GM12878 (cell line): ENCODE measurements around the gene RPL26. TPM values are rescaled to one million over a fixed set of nuclear protein-coding genes. Genes with fewer than 3 reads are reported as not detected.

Experiments
- ATAC-seq: fragments of 200-7000 bp; cut with Tn5 transposase; 3 replicates; pipeline ENCODE4 v1.9.1; 2020; ENCODE audit warnings: mild to moderate bottlenecking, moderate library complexity
- BruUV-seq: library from RNA; stranded (reverse); fragments of 400-500 nt; replicated peaks from 2 replicates; lab custom pipeline; 2021; lab: Mats Ljungman, UMichigan
- CTCF ChIA-PET: fragments of 300-600 bp; sonication (Branson Sonifier 250); formaldehyde crosslinking; extraction: SDS; loops from one replicate; lab custom pipeline; 2021; ENCODE audit warnings: inconsistent platforms; lab: Yijun Ruan, JAX
- POLR2A ChIA-PET: fragments of 350-600 bp; formaldehyde crosslinking; extraction: SDS; loops from one replicate; lab custom pipeline; 2021; ENCODE audit warnings: inconsistent platforms; lab: Charles Lee
- RAD21 ChIA-PET: fragments of 300-600 bp; sonication (Branson Sonifier 250); formaldehyde crosslinking; loops from one replicate; lab custom pipeline; 2023; ENCODE audit warnings: antibody characterized with exemption; ENCODE audit not compliant: unreplicated experiment; lab: Charles Lee
- SMC1A ChIA-PET: fragments of 300-600 bp; sonication (Branson Sonifier 250); formaldehyde crosslinking; loops from one replicate; lab custom pipeline; 2023; ENCODE audit not compliant: unreplicated experiment, uncharacterized antibody; lab: Charles Lee
- DNase-seq: peaks from one replicate; pipeline ENCODE4 v3.0.0-alpha.2; 2011; ENCODE audit warnings: low read depth, low spot score
- FAIRE-seq: peaks from 3 replicates; lab custom pipeline; 2011; peaks lifted over from hg19 to GRCh38; lab: Jason Lieb, UNC
- H2AFZ ChIP-seq: 2 replicates; pipeline ENCODE4 v1.6.0; 2011; ENCODE audit warnings: low read depth, low read length, control low read depth; ENCODE audit not compliant: control insufficient read depth
- H3K27ac ChIP-seq: 2 replicates; pipeline ENCODE4 v1.5.1; 2011; ENCODE audit warnings: control low read depth; ENCODE audit not compliant: control insufficient read depth, insufficient read depth
- H3K27me3 ChIP-seq, 2 experiments: replicated peaks in 1 of 2; 2 replicates each; pipeline versions ENCODE4 v1.6.0 to v1.6.1; 2011; ENCODE audit warnings: low read length in 1 of 2; ENCODE audit not compliant: control insufficient read depth in 2 of 2, insufficient read depth in 2 of 2
- H3K36me3 ChIP-seq, 2 experiments: 2 replicates each; pipeline ENCODE4 v1.5.1; 2011; ENCODE audit warnings: low read length in 1 of 2; ENCODE audit not compliant: control insufficient read depth in 2 of 2, insufficient read depth in 2 of 2
- H3K4me1 ChIP-seq: 2 replicates; pipeline ENCODE4 v1.6.1; 2011; ENCODE audit warnings: mild to moderate bottlenecking, low read length, moderate library complexity, mixed read lengths; ENCODE audit not compliant: control insufficient read depth, insufficient read depth
- H3K4me2 ChIP-seq: 2 replicates; pipeline ENCODE4 v1.6.0; 2011; ENCODE audit warnings: control low read depth; ENCODE audit not compliant: control insufficient read depth, insufficient read depth
- H3K4me3 ChIP-seq: fragments of 200-600 bp; sonication (generic); 2 replicates; pipeline ENCODE4 v1.5.1; 2016
- H3K79me2 ChIP-seq: 2 replicates; pipeline ENCODE4 v1.6.0; 2011; ENCODE audit warnings: low read length; ENCODE audit not compliant: control insufficient read depth, insufficient read depth
- H3K9ac ChIP-seq: 2 replicates; pipeline ENCODE4 v1.8.0; 2011; ENCODE audit warnings: low read length, control low read depth, mixed read lengths; ENCODE audit not compliant: control insufficient read depth, insufficient read depth
- H3K9me3 ChIP-seq: replicated peaks from 3 replicates; pipeline ENCODE4 v1.5.1; 2011; ENCODE audit warnings: mild to moderate bottlenecking, low read length; ENCODE audit not compliant: control insufficient read depth, insufficient read depth
- H4K20me1 ChIP-seq: 2 replicates; pipeline ENCODE4 v1.6.0; 2011; ENCODE audit not compliant: control insufficient read depth, insufficient read depth
- ATF2 ChIP-seq: IDR thresholded peaks from 2 replicates; pipeline ENCODE4 v1.6.1; 2012; ENCODE audit warnings: low read length, inconsistent platforms
- BCL3 ChIP-seq: IDR thresholded peaks from 2 replicates; pipeline ENCODE4 v1.6.1; 2011; ENCODE audit warnings: borderline replicate concordance, low read depth, mild to moderate bottlenecking, moderate library complexity, low read length; ENCODE audit not compliant: insufficient read depth, poor library complexity, severe bottlenecking
- BHLHE40 ChIP-seq, 2 experiments: fragments of 450-650 bp in 1 of 2; IDR thresholded peaks; 2 replicates each; pipeline ENCODE4 v1.6.1; 2011 to 2017; ENCODE audit warnings: low read depth in 2 of 2, borderline replicate concordance in 1 of 2, improper control_type of control experiment in 1 of 2, low read length in 1 of 2, mild to moderate bottlenecking in 1 of 2
- CBX3 ChIP-seq: fragments of 200-600 bp; sonication (generic); IDR thresholded peaks from 2 replicates; pipeline ENCODE4 v1.6.1; 2016; ENCODE audit warnings: low read depth, borderline replicate concordance
- EED ChIP-seq: sonication (generic); IDR thresholded peaks from 2 replicates; pipeline ENCODE4 v1.6.1; 2016; ENCODE audit warnings: antibody characterized with exemption, low read depth
- HDAC6 ChIP-seq: fragments of 200-600 bp; sonication (generic); IDR thresholded peaks from one replicate; pipeline ENCODE4 v1.8.0; 2017; ENCODE audit warnings: antibody characterized with exemption; ENCODE audit not compliant: unreplicated experiment
- IKZF1 ChIP-seq: fragments of 450-650 bp; conservative IDR thresholded peaks from 2 replicates; pipeline ENCODE4 v1.6.1; 2017; ENCODE audit warnings: antibody characterized with exemption, mild to moderate bottlenecking
- IRF4 ChIP-seq: IDR thresholded peaks from 2 replicates; pipeline ENCODE4 v1.6.1; 2011; ENCODE audit warnings: low read depth, low read length
- KAT2A ChIP-seq: conservative IDR thresholded peaks from 2 replicates; pipeline ENCODE4 v1.6.1; 2011; ENCODE audit warnings: low read depth, low read length; ENCODE audit not compliant: control insufficient read depth
- MXI1 ChIP-seq: fragments of 150-350 bp; IDR thresholded peaks from 2 replicates; pipeline ENCODE4 v1.6.1; 2011; ENCODE audit warnings: low read depth, mild to moderate bottlenecking, inconsistent platforms, low read length, improper control_type of control experiment
- MYC ChIP-seq: IDR thresholded peaks from 2 replicates; pipeline ENCODE4 v1.6.1; 2011; ENCODE audit warnings: mild to moderate bottlenecking, low read length, moderate library complexity, inconsistent platforms; ENCODE audit not compliant: insufficient read depth, insufficient replicate concordance, insufficient read length, severe bottlenecking
- NFYA ChIP-seq: IDR thresholded peaks from 2 replicates; pipeline ENCODE4 v1.6.1; 2011; ENCODE audit warnings: low read depth, mild to moderate bottlenecking, low read length, improper control_type of control experiment, borderline replicate concordance
- NFYB ChIP-seq: IDR thresholded peaks from 2 replicates; pipeline ENCODE4 v1.6.1; 2011; ENCODE audit warnings: low read depth, mild to moderate bottlenecking, low read length, improper control_type of control experiment, moderate library complexity; ENCODE audit not compliant: insufficient read depth
- RBBP5 ChIP-seq: fragments of 200-600 bp; sonication (generic); conservative IDR thresholded peaks from 2 replicates; pipeline ENCODE4 v1.6.1; 2016
- SKIL ChIP-seq: fragments of 450-650 bp; IDR thresholded peaks from 2 replicates; pipeline ENCODE4 v1.6.1; 2017; ENCODE audit warnings: mild to moderate bottlenecking, low read depth, inconsistent platforms; ENCODE audit not compliant: poor library complexity, severe bottlenecking
- YY1 ChIP-seq: IDR thresholded peaks from 2 replicates; pipeline ENCODE4 v1.6.1; 2011; ENCODE audit warnings: low read depth, mild to moderate bottlenecking, low read length
- ZNF24 ChIP-seq: fragments of 450-650 bp; IDR thresholded peaks from 2 replicates; pipeline ENCODE4 v1.6.1; 2017; ENCODE audit warnings: antibody characterized with exemption, mild to moderate bottlenecking
- ZNF384 ChIP-seq: IDR thresholded peaks from 2 replicates; pipeline ENCODE4 v1.6.1; 2012; ENCODE audit warnings: low read depth, mild to moderate bottlenecking, low read length, improper control_type of control experiment, borderline replicate concordance
- in situ Hi-C: fragments of 300-500 bp; cut with MboI; formaldehyde crosslinking; loops from 9 replicates; pipeline ENCODE4 v1.14.3; 2018; ENCODE audit warnings: mixed read lengths
- intact Hi-C: fragments of 100-400 bp; cut with micrococcal nuclease; formaldehyde crosslinking; loops from one replicate; pipeline ENCODE4 v1.14.2; 2022; ENCODE audit not compliant: unreplicated experiment
- polyA plus RNA-seq, 11 experiments: library from polyadenylated mRNA; depleted of rRNA in 4 of 11; unstranded in 6 of 11; stranded (reverse) in 5 of 11; fragments of >200 nt; fragmentation: Nextera tagmentation in 4 of 11; fragmentation: Illumina TruSeq in 1 of 11; extraction: Ambion mirVana in 4 of 11; extraction: Trizol in 1 of 11; gene quantifications; 1 replicate in 1 of 11; 2 replicates in 10 of 11; pipeline versions ENCODE4 v1.2.1 to v1.2.3, GENCODE V29; 2011 to 2016; ENCODE audit warnings: inconsistent platforms in 2 of 11, missing spikeins in 2 of 11, low read depth in 1 of 11
- total RNA-seq, 4 experiments: library from RNA; depleted of rRNA in 3 of 4; stranded (reverse); fragments of >200 nt in 3 of 4; fragmentation: Illumina TruSeq in 1 of 4; extraction: Trizol in 1 of 4; gene quantifications; 2 replicates each; pipeline versions ENCODE4 v1.2.1 to v1.2.3, GENCODE V29; 2013 to 2021
- TF ChIP-seq, protein P1 (sequence below): fragments of 450-650 bp; IDR thresholded peaks from 2 replicates; pipeline ENCODE4 v1.6.1; 2016; ENCODE audit warnings: mild to moderate bottlenecking

The RPL26 gene
- total and polyA plus RNA-seq, 10 of the 15 experiments (the other 5 are each of a cell fraction or from before 2014, with no cell fraction given), result 1,451 to 9,244 (median 4,326) TPM

- no peak overlapping the region for H3K27ac ChIP-seq
- TF ChIP-seq NFYA (no peak), ZNF384 (no peak), ZNF24 (no peak), CBX3 (no peak), EED (no peak), RBBP5 (no peak), IKZF1 (no peak), KAT2A (no peak), BHLHE40 (IDR thresholded peaks at IDR 0.05; ENCODE audit: borderline replicate concordance in 1 of 2, low read depth in 2 of 2, low read length in 1 of 2) (no peak), IRF4 (no peak), YY1 (no peak), MYC (no peak), HDAC6 (no peak), MXI1 (no peak), BCL3 (no peak), SKIL (no peak), NFYB (no peak), ATF2 (no peak)
- TF ChIP-seq, protein P1, sequence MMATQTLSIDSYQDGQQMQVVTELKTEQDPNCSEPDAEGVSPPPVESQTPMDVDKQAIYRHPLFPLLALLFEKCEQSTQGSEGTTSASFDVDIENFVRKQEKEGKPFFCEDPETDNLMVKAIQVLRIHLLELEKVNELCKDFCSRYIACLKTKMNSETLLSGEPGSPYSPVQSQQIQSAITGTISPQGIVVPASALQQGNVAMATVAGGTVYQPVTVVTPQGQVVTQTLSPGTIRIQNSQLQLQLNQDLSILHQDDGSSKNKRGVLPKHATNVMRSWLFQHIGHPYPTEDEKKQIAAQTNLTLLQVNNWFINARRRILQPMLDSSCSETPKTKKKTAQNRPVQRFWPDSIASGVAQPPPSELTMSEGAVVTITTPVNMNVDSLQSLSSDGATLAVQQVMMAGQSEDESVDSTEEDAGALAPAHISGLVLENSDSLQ, result no peak
- TF ChIP-seq, all 136 proteins: peak for 0
- Histone ChIP-seq H2AFZ (no peak overlapping the region), H3K4me1 (no peaks in the 10 kb centered on the region), H3K4me2 (no peak overlapping the region), H3K36me3 (no peaks in the 10 kb centered on the region), H4K20me1 (no peaks in the 10 kb centered on the region), H3K9ac (no peak overlapping the region), H3K79me2 (no peaks in the 10 kb centered on the region), H3K9me3 (no peaks in the 10 kb centered on the region), H3K4me3 (no peak overlapping the region), H3K27me3 (peaks cover 2 to 6% of the 10 kb centered on the region in 2 experiments; a peak in 3 of 4 replicates)
- no peak for FAIRE-seq
- RAD21 ChIA-PET, result no interaction called here
- CTCF ChIA-PET, result interaction anchor here (1.0 kb wide), 1 partner anchor 332 kb away, joined by 3 read pairs; no protein-coding TSS in a partner anchor
- DNase-seq, result no peak
- in situ Hi-C loops (loop anchor here (5.0 to 10.0 kb wide), 2 partner anchors 333 to 601 kb away; no protein-coding TSS in a partner anchor), intact Hi-C loops (loop anchor here (10.0 kb wide), 1 partner anchor 481 kb away; no protein-coding TSS in a partner anchor)
- no TSS peak for BruUV-seq
- SMC1A ChIA-PET, result interaction anchor here (2.0 kb wide), 1 partner anchor 332 kb away, joined by 6 read pairs; no protein-coding TSS in a partner anchor
- no peak for ATAC-seq
- POLR2A ChIA-PET, result no interaction called here
Observed at GRCh38 chr17:8413938-8414337, 30.9 kb upstream of the RPL26 start.
